HG03108 (cell line): Measurements from ENCODE around the gene SLC23A1.

Experiments used
- ATAC-seq: cut with Tn5 transposase; IDR thresholded peaks from one replicate; pipeline ENCODE4 v1.9.1; 2021; ENCODE audit warnings: moderate library complexity; ENCODE audit not compliant: unreplicated experiment

The SLC23A1 gene

DNA sequence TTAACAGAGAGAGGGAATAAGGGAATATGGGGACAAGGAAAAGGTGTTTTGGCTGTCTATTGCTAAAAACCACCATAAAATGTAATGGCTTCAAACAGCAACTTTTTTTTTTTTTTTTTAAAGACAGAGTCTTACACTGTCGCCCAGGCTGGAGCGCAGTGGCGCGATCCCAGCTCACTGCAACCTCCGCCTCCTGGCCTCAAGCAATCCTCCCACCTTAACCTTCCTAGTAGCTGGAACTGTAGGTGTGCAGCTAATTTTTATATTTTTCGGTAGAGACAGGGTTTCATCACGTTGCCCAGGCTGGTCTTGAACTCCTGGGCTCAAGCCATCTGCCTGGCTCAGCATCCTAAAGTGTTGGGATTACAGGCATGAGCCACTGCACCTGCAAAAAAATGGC, 25.1 kb upstream of the SLC23A1 start:
- no peak for ATAC-seq

DNA sequence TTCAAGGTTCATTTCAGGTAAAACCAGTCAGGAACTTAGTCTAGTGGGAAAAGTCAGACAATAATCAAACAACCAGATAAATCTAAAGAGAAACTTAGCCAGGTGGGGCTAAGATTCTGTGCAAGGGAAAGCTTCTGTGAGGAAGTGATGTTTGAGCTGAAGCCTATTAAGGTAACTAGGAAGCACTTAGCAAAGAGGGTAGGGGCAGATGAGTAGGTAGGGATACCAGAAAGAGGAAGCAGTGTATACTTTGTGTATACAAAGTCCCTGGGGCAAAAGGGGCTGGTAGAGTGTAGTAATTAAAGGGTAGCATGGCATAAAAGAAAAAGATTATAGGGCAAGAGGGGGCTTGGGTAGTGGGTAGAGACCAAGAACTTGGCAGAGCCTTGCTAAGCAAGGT, 24.4 kb upstream of the SLC23A1 start:
- no peak for ATAC-seq

DNA sequence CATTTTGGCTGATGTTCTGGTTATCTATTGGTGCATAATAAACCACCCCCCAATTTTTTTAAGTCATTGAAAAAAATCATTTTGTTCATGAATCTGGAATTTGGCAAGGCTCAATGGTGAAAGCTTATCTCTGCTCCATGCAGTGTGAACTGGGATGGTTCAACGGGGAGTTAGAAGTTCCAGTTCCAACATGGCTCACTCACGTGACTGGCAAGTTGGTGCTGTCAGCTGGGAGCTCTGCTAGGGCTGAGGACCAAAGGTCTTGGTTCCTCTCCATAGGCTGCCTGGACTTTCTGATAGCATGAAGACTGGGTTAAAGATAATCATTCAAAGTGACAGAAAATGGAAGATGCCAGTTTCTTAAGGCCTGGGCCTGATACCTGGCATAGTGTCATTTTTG, 23.9 kb upstream of the SLC23A1 start:
- ATAC-seq = no peak

DNA sequence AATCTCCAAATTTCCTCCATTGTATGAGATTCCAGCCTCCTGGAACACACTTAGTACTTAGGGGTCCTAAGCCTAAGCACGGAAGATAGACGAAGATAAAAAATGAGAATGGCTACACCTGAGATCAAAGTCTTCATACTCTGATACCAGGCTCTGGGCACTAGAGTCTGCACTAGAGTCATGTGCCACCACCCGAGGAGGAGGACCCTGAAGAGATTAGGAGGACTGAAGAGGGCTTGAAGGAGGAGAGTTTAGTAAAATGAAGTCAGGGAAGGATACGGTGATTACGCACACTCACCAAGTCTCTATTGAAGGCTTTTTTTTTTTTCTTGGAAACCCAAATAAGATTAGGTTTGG, 21.4 kb upstream of the SLC23A1 start:
- ATAC-seq = no peak

DNA sequence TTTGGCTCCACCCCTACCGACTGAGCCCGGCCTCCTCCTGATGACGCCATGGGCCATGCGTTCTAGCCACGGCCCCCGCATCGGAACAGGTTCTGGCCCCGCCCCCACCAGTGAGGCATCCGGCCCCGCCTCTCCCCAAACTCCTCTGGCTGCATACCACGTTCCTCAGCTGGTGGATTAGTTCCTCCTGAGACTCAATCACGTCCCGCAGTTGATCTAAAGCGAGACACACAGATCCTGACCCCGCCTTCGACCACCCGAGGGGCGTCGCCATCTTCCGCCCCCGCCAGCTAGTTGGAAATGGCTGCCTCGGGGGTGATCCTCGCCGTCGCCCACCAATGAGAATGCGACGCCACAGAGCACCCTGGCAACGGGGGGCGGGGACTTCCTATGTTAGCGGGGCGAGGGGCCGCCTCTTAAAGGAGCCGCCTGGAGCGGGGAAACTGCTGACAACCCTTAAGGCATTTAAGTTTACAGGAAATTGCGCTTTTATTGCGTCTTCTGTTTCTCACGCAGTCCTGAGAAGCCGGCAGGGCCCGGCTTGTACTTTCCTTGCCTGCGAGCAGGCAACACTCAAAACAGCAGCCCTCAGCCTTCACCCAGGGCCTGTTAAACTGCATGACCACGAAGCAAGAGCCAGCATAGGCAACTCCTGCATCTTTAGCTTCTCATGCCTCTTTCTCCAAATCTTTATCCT, 20.8 kb upstream of the SLC23A1 start, which contains the start of gene SPATA24:
TSS of gene SPATA24 (minus strand) at position 303 of the 697 bp plus-strand sequence. CDS start at position 274, 29 bp downstream.
- peak; percentile 85 for ATAC-seq

DNA sequence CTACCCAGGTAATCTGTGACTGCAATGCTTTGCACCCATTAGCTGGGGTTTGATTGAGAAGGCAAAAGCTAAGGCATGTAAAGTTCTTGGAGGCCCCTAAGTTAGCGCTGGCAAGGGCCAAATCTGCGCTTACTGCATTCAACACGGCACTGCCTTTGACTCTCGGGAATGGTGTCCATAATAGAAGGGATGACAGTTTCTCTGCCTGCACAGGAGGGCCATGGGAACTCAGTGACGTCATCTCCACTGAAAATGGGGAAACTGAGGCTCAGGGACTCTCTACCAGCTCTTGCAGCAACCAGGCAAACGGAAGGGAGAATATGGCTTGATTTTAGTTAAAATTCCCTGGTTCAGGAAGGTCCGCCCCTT, 20.3 kb upstream of the SLC23A1 start:
- ATAC-seq = no peak

DNA sequence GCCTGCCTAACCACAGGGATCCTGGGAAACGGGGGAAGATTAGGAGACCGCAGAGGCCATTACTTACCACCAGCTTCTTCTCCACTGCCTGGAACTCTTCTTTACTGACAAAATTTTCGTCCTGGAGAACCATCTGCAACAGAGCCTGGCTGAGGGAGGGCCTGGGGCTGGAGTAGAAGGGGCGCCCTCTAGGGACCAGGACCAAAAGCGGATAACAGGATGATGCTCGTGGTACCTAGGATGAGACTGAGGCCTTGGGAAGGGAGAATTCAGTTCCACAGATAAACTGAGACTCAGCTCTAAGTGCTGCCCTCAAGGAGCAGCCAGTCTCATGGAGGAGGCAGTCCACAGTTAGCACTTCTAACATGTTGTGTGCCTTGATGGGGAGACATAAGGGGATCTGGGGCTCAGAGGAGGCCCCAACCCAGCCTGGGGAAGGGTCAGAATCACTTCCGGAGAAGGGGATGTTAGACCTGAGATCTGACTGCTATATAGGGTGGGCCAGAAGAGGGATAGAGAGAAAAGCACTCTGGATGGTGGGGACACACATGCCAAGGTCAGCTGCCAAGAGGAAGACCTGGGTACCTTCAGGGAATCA, 19.6 kb upstream of the SLC23A1 start:
- no peak for ATAC-seq

DNA sequence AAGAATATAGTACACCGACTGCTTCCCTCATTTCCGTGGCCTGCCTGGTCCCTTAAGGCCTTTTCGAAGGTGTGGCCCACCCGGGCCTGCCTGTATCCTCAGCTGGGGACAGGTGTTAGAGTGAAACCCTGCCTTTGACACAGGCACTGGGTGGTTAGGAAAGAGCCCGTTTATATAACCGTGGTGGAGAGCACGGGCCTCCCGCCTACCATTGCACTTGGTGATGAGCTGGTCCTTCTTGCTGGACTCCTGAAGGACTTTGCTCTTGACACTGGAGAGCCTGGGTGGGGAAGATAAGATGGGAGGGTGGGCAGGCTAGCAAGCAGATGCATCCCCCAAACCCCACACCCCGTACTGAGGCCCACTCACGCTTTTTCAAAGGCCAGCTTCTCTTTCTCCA, 18.4 kb upstream of the SLC23A1 start:
- no peak for ATAC-seq

DNA sequence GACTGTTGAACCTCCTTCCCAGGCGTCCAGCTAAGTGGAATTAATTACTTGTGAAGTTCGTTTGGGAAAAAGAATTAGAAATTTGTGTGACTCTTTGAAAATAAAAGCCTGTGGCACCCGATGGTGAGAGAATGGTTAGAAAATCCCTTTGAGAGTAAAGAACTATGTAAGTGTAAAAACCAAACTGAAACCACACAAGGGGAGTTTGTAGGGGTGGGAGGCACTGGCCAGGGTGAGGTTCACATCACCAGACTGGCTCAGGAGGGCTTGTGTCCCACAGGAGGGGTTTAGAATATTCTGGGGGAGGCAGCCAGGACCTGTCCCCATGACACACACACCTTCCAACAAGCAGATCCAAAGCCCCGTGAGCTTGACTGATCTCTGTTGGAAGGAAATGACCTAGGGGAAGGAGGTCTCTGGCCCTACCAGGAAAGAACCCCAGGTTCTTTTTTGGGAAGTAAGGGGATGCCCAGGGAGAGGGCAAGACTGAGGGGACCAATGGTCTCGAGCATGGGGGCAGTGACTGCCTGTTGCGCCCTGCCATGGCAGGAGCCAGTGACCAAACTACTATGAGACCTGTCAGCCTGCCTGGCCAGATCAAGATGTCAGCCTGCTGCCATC, 16.5 kb upstream of the SLC23A1 start:
- no peak for ATAC-seq

DNA sequence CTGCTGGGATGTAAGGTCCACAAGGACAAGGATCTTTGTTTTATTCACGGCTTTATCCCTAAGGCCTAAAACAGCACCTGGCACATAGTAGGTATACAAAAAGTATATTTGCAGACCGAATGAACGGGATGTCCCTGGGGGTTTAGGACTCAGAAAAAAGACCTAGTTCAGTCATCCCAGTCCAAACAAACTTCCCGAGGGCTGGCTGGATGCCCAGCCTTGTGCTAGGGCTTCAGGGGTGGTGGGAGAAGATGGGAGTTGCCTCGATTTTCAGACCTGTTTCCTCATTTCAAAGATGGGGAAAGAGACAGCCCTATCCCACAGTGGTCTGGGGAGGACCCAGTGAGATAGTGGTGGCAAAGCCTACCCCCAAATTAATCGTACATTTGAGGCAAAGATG, 14.8 kb upstream of the SLC23A1 start:
- ATAC-seq = no peak

DNA sequence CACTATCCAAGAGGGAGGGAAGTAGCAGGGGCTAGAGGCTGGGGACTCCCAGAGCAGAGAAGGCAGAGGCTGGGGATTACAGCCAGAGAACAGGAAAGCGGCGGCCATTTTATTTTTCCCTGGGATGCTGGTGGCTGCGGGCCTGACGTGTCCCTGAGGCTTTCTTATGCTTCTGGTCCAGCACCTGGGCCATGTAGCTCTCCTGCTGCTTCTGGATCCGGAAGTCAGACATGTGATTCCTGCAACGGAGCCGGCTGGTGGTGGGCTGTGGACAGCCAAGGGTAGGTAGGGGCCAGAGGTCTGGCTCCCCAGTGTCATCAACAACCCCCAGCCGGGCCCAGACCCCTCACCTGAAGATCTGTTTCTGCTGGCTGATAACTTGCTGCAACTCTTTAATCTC, 13.6 kb upstream of the SLC23A1 start:
- no peak for ATAC-seq

DNA sequence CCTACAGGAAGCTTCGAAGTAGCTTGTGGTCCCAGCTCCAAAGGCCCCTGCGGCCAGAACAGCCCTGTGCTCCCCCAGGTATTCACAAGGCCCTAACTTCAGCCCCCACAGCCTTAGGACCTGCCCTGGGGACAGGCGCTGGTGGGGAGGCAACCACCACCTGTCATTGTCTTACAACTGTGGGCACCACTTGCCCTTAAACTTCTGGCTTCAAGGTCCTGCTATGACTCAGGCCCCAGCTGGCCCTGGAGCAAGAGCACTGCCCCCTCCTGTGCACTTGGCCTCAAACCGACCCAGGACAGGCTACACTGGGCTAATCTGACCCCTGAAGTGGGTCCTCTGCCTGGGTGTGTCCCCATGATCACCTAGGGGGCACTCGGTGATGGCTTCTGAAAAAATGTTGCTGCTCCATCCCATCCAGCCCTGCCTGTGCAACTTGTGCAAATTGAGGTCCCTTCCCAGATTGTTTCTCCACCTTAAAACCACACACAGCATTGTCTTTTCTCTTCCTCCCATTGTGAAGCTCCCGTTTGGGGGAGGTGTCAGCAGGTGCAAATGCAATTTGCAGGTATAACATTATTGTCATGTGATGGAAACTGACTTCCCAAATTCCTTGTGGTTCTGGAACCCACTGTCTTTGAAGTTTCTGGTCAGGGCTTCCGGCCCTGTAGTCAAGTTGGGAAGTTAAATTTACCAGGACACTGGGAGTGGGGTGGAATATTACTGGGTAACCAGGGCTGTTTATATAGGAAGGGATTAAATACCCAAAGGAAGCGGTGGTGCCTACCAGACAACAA, 12.9 kb upstream of the SLC23A1 start:
- ATAC-seq = no peak

DNA sequence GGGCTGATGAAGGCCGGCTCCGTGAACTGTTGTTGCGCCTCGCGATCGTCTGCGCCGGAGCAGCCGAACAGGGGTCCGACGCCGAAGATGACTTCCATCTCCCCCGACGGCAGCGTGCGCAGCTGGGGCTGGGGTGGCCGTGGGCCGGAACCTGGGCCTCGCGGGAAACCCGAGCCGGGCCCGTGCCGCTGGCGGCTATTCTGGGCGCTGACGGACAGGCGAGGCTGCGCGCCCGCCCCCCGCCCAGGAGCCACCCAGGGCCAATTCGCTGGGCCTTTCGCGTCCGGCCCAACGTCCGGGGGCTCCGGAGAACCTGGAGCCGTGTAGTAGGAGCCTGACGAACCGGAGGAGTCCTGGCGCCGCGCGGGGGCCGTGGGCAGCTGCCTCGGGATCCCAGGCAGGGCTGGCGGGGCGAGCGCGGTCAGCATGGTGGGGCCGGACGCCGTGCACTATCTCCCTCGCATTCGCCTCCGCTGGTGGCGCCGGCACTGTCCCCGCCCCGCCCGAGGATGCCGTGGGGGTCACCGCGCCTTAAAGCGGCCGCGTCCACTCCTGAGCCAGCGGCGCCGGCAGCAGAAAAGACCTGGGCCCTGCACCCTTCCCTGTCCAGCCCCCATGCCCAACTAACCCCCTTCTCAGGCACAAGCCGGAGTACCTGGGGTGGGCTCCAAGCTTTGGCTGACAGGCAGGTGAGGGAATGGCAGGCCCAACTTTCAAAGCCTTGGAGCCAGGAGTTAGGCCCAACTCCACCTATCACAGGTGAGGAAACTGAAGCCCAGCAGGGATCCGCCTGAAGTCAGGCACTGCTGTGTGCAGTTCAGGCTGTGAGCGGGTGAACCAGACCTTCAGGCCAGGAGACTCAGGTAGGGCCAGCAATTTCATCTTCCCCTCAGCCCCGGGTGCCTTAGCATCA, 11.8 kb upstream of the SLC23A1 start, which contains the start of gene PROB1:
TSS of gene PROB1 (minus strand) at position 451 of the 913 bp plus-strand sequence. CDS start at position 428, 23 bp downstream.
- no peak for ATAC-seq

DNA sequence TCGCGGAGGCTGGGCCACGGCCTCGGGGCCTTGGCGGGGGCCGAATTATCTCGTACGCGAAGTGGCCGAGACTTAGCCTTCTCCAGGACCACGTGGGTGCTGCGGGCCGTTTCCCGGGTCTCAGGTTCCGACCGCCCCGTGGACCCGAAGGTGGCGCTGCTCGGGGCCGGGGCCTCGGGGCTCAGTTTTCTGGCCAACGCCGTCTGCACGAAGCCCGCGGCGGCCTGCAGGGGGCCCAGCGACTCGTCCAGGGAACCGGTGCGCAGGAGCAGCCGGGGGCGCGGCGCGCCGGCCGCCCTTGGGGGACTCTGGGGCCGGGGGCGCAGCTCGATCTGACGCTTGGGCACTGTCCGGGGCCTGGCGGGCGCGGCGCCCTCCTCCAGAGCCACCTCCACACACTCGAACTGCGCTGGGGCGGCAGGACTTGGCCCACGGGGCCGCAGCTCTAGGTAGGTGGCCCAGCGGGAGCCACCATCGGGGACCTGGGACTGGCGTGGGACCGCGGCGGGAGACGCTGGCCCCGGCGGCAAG, 11.1 kb upstream of the SLC23A1 start:
- no peak for ATAC-seq

DNA sequence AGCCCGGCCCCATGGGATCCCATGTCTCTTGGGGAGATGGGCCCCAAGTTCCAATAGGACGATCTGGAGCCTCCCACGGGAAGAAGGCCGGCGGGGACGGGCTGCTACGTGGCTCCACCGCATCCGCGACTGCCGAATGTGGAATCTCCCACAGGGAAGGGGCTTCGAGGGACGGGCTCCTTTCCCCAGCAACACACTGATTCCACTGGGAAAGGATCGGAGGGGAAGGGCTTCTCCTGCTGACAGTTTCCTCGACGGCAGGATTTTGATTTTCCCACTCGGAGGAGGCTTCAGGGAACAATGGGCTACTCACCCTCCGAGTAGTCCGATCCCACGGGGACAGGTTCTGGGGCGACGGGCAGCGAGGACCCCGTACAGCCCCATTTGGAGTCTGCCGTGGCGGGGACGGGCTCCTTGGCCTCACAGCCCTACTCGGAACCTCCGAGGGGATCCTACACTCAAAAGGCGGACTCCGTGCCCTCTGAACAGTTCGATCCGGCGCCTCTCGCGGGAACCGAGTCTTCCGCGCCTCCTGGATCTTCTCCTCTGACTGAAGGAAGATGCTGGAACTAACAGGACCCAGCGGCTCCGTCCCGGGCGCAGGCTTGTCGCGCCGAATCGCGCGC, 10.5 kb upstream of the SLC23A1 start:
- no peak for ATAC-seq

DNA sequence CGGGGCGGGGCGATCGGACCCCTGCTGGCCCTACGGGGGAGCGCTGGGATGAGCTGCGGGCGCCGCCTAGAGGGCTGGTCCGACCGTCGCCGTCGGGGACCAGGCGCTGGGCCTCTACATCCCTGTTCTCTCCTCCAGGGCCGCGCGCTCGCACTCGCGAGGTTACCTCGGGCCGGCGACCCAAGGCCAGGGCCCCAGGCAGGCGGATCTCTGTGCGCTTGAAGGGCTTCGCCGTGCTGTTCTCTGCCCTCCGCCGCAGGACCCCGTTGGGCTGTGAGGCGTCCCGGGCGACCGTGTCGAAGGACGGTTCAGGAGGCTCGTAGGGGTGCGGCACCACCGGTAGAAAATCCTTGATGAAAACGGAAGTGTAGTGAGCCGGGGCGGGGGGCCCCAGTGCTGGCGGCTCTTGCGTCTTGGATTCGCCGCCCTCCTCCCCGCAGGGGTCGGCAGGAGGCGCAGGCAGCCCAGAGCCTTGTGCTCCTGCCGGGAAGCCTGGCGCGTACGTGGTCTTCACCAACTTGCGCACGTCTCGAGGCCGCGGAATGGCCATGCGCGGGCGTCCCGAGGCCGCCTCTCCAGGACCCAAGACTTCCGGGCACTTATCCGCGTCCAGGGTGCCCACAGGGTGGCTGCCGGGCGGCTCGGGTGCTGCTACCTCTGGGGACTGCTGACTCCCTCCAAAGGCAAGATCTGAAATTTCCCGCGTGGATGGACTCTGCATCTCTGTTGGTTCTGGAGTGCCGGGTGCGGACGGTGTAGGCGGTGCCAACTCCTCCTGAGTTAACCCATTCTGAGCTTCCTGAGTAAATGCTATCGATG, 9.8 kb upstream of the SLC23A1 start:
- peak; percentile 45 for ATAC-seq

DNA sequence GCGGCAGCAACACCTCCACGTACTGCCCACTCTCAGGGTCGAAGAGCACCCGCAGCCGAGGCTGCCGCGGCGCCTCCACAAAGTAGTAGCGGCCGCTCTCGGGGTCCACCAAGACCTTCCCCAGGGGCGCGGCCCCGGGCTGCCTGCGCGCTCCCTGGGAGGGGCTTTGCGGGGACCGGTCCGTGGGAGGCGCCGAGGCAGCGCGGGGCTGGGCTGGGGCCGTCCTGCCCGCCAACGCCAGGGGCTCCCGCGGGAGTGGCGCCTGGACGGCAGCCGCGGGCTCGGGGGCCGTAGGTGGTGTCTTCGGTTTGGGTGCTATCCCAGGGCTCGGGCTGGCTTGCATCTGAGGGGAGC, 9.2 kb upstream of the SLC23A1 start:
- ATAC-seq = no peak

DNA sequence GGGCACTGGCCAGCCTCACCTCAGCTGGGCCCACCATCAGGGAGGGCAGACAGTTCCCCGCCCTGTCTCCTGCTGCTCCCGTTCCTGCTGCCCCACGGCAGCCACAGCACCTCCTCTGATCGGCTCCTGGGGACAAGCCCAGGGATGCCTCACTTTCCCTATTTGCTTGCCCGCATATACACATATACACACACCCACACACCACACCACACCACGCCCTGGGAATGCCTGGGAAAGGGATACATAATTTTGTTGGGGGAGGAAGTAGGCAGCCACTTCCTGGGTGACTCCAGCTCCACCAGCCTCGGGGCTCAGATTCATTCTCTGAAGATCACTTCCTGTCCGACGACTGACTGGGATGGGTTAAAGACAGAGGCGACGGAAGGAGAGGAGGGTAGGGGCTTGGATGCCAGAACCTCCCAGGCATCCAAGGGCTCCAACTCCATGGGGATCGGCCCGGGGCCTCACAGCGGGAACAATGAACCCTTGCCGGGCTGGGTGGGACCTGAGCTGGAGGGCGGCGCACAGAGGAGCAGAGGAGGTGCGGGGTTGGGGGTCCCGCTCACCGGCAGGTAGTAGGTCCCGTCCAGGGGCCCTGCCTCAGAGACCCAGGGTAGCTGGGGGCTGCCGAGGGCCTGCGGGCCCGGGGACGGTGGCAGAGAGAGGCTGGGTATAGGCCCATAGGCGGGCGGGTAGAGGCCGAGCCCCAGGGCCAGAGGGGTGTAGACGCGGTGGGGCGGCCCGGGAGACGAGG, 8.7 kb upstream of the SLC23A1 start:
- no peak for ATAC-seq
